NCI-H526 (cell line): ENCODE results near the gene CACNB4.
"Not testable (repeated sequence)": the region's sequence is repeated elsewhere in the genome, so short reads cannot be mapped to it uniquely, and the experiment has no call there.

ENCODE experiments used
- DNase-seq, 2 experiments: peaks; one replicate each; lab custom pipeline; 2025; lab: John Stamatoyannopoulos, UW

Gene CACNB4

DNA sequence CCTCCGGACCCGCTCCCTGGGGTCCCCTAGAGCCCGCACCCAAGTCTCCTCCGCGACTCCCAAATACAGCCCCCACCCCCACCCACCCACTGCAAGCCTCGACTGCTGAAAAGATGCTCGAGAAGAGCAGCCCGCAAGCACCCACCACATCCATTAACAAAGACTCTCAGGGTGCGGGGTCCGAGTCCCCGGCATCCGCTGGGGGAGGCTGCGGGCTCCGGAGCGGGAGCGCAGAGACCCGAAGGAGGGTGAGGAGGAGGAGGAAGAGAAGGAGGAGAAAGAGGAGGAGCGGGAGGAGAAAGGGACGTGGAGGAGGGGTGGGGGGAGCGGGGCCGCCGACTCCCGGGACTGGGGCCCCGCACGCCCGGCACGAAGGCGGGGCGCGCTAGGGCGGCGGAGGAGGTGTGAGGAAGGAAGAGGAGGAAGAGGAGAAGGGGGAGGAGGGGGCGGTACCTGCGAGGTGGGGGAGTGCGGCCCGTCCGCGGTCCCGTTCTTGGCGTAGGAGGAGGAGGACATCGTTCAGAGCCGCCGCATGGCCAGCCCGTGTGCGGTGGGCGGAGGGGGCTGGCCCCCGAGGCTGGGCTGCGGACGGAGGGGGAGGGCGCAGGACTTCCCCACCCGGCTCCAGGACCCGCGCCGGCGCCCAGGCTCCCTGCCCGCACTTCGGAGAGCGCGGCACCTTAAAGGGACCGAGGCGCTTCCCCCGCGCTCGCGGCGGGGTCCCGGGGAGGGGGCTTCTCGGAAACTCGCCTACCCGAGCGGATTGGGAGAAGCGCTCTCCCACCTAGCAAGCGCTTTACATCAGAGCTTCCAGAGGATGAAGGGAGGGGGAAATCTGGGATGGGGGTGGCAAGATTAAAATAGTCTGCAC lies at the start of gene CACNB4:
Gene CACNB4 (minus strand): TSS at position 549 of the 871 bp plus-strand sequence.
- DNase-seq: peak in 1 of 2 experiments; percentile 44

DNA sequence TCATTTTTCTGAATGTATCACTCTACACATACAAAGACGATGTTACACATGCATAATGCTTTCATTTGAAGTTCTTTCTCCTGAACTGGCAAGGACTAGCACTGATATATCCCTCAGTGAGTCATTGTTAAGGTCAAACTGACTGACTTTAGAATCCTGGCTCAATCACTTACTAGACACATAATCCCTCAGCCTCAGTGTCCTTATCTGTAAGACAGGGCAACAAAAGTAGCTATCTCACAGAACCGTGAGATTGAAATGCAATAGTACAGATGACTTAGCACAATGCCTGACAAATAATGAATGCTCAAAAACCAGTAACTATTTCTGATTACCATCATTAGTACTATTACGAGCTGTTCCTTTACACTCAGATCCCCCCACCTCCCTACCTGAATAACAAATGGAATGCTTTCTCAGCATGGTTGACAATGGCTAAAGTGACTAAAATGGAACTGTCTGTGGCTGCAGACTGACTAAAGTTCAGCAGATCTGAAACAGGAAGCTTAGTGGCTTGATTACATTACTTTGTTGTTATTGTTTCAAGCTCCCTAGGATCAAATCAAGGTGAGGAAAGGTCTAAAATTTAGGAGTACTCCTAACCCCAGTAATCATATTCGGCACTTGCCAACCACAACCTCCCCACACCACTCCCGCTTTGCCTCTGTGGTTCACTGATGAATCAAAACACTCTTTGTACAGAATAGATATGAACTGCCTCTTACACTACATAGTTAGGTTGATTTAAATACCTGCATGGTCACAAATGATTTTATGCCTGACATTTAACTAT lies 35.8 kb upstream of the CACNB4 start:
- DNase-seq: peak; percentile 6 to 20

DNA sequence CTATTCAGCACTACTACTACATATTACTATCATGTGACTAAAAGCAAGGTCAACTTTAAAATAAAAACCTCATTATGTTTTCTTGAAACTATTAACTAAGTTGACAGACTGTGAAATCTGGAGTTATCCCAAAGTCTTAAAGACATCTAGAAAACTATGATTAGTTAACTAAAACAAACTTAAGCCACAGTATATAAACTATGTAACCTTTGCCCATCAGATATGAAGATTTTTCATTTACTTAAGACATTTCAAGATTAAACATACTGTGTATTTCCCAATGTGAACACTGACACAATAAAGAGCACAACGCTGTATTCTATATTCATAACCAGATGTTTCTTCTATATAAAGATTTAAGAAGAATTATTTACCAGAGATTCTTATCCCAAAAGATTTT lies 33.5 kb upstream of the CACNB4 start:
- DNase-seq: no peak

DNA sequence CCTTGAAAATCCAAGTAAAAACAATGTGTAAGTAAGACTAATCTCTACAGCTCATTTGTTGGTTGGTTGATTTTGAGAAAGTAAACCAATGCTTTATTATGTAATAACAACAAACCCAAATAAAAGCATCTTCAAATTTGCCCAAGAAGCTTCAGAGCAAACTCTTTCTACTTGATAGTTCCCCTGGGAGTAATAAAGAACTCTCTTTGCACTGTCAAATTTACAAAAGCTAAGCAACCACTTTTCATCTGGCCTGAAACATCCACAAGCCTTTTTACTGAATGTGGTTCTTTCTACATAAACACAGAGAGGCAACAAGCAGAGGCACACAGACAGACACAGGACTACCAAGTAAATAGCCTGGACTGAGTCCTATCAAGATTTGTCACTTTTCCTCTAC lies 28.8 kb upstream of the CACNB4 start:
- no peak for DNase-seq

DNA sequence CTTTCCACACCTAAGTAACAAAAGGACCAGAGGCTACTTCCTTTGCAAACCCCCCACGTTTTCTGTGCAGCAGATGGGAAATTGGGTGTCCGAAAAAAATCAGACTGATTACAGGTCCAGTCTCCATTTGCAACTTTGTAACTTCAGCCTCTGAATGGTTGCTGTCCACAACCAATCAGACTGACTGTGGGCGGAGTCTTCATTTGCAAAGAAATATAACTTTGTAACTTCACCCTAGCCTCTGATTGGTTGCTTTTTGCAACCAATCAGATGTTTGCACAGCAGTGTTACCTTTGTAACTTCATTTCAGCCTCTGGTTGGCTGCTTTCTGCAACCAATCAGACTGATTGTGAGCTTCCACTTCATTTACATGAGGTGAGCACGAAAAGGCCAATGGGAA lies 27.8 kb upstream of the CACNB4 start:
- no peak for DNase-seq

DNA sequence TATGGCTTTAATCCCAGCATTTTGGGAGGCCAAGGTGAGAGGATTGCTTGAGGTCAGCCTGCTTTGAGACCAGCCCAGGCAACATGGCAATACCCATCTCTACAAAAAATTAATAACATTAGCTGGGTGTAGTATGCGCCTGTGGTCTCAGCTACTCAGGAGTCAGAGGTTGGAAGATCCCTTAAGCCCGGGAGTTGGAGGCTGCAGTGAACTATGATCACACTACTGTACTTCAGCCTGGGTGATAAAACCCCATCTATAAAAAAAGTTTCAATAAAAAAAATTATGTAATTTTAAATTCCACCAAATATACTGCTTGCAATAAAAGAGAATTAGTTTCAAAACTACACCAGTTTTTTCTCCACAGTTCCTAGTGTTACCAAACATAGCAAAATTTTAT lies 23.3 kb upstream of the CACNB4 start:
- DNase-seq: no peak

DNA sequence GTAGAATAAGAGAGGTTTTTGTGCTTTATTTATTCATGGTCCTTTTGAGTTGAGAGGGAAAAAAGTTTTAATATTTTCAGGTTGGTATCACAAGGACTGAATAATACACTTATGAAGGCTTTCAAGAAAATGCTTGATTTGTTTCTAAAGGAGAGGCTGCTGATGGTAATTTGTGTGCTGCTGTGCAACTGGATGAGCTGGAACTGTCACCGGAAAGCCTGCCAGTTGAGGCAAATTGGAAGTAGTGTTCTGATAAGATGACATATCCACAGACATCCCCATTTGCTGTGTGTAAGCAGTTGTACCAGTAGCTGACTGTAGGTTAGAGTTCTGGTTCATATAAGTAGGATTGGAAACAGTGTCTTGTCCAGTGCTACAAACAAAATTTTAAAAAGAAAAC lies 21.6 kb upstream of the CACNB4 start:
- no peak for DNase-seq

DNA sequence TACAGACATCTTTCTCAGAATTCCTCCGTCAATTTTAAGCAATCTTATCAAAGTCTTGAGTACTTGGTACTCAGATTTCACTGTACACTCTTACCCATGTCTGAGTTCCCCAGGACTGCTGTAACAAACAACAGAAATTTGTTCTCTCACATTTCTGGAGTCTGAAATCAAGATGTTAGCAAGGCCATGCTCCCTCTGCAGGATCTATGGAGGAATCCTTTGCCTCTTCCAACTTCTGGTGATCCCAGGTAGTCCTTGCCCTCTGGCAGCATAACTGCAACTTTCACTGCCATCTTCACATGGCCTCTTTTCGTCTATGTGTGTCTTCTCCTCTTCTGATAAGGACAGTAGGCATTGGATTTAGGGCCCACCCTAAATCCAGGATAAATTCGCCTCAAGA lies 17.1 kb upstream of the CACNB4 start:
- peak in 1 of 2 experiments; percentile 16 for DNase-seq

DNA sequence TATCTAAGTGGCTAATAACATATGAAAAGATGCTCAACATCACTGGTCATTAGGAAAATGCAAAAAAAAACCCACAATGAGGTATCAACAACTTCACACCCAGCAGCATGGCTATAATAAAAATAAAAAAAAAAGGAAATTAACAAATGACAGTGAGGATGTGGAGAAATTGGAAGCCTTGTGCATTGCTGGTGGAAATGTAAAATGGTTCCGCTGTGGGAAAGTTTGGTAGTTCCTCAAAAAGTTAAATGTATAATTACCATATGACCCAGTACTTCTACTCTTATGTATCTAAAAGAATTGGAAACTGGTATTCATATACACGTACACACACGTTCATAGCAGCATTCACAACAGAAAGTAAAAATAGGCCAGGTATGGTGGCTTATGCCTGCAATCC lies 15.5 kb upstream of the CACNB4 start:
- DNase-seq: no peak

DNA sequence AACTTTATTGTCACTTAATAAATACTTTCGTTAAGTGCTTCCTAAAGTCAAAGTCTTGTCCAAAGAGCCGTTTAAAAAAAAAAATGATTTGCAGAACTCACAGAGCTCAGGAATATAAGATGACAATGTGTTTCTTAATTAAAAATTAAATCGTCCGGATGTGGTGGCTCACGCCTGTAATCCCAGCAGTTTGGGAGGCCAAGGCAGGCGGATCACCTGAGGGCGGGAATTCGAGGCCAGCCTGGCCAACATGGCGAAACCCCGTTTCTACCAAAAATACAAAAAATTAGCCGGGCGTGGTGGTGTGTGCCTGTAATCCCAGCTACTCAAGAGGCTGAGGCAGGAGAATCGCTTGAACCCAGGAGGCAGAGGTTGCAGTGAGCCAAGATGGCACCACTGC lies 8.3 kb upstream of the CACNB4 start:
- not testable (repeated sequence) for DNase-seq

DNA sequence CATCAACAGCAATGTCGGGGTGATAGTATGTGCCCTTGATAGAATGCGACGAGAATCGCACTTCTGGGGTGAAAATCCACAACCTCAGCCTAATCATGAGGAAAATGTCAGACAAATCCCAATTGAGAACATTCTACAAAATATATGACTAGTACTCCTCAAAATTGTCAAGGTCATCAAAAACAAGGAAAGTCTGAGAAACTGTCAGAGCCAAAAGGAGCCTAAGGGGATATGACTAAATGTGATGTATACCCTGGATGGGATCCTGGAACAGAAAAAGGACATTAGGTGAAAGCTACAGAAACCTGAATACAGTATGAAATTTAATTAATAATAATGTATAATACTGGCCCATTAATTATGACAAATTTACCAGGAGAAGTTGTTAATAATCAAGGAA lies 7.6 kb upstream of the CACNB4 start:
- no peak for DNase-seq

DNA sequence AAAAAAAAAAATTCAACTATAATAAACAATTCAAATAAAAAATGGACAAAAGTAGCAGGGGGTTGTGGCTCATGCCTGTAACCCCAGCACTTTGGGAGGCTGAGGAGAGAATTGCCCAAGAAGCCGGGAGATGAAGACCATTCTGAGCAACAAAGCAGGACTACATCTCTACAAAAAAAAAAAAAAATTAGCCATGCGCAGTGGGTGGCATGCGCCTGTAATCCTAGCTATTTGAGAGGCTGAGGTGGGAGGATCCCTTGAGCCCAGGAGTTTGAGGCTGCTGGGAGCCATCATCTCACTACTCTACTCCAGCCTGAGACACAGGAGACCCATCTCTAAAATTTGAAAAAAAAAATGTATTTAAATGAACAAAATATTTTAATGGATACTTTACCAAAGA lies 4.4 kb upstream of the CACNB4 start:
- no peak for DNase-seq

DNA sequence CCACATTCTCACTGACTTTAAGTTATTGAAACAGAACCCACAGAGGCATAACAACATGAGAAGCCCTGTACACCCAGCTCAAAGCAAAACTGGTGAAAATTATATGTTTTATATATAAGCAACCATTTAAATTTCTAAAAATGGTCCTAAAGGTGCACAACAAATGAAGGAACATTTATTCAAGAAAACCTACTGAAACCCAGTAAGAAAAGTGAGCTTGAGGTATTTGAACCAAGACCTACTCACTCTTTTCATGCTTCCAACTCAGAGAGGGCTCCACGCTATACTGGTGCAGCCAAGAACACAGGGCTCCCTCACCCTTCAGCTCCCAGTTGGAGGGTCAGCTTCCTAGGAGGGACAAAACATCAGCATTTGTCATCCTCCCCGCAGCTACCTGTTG lies 2.1 kb upstream of the CACNB4 start:
- DNase-seq: no peak

DNA sequence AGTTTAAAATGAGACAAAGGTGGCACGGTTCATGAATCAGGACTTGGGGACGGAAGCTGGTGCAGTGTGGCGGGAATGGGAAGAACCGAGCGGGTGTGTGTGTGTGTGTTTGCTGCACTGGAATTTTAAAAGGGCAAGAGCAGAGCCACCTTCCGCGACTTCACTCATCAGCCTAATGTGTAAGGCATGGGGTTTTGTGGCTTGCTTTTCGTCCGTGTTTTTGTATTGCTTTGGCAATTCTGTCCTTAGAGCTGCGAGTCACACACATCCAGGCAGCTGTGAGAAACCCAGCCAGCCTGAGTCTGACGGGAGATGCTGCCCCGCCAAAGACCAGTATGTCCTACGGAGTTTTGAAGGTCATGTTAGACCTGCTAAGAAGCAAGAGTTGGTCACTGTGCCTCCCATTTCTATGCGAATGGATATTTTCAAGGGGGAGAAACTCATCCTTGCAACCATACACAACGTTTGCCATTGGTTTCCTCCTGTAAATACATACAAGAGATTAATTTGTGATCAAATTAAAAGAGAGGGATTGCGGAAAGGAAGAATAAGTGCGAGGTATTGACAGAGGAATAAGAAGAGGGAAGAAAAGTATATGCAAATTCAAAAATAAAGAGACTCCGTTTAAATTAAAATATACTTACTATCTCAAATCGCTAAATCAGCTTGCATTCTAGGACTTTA lies 665 bp upstream of the CACNB4 start:
- DNase-seq: peak in 1 of 2 experiments; percentile 44

DNA sequence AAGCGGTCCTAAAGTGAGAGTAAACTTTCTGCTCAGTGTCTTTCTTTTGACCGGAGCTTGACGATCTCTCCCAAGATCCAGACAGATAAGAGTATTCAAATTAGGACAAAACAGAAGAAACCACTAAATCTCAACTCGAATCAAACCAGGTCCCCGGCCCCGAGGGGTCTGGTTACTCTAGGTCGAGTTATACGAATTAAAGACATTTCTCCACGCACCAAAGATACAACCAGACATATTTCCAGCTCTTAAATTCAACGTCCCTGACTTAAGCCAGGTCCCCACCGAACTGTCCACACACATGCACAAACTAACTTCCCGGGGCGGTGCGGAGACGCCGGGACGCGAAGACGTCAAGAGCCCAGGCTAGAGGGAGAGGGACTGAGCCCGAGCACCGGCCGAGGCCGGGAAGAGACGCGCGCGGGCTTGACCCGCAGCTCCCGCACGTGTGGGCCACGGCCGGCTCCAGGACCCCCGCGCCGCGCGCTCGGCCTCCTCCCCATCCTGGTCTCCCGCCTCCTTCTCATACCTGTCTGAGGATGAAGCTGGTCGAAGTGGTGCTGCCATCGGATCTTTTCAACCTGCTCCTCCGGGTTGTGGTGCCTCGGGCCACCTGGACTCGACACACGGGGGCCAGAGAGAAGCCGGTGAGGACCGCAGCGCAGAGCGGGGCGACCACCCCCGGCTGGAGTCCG lies 896 bp downstream of the CACNB4 start:
- peak in 1 of 2 experiments; percentile 21 for DNase-seq

DNA sequence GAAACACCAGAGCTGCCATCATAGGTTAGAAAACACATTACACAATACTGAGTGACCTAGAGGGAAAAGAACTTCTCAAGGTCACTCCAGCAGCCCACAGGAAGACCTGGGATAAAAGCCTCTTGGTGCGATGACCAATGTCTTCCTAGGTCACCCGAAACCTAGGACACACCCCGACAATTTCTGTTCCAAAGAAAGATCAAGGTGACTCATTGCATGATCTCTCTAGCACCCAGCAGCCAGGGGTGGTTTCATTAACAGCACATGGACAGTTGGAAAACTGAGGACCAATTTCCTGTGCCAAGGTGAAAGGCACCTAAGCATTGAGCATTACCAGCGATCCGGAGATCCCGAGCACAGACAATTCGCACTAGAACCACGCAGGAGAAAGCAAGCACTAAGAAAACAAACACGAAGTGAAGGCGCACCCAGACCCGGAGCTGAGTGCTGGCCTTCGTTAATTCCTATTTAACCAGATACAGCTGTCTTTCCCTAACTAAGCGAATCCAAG lies 1.5 kb downstream of the CACNB4 start:
- peak in 1 of 2 experiments; percentile 19 for DNase-seq

DNA sequence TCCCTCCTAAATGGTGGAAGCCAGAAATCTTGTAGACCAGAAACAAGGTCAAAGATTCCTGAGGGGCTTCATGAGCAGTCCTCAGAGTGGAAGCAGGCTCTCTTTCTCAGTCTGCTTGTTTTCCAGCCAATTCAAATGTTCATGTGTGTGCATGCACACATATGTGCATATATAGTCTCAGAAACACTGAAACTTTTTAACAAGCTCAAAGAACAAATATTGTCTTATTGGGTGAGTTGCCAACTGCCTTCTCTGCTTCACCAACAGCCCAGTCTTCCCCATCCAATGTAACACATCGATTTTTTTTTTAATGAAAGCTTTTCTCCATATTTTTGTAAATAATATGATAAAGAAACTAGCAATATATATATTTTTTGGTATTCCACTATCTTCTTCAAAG lies 3.7 kb downstream of the CACNB4 start:
- DNase-seq: no peak

DNA sequence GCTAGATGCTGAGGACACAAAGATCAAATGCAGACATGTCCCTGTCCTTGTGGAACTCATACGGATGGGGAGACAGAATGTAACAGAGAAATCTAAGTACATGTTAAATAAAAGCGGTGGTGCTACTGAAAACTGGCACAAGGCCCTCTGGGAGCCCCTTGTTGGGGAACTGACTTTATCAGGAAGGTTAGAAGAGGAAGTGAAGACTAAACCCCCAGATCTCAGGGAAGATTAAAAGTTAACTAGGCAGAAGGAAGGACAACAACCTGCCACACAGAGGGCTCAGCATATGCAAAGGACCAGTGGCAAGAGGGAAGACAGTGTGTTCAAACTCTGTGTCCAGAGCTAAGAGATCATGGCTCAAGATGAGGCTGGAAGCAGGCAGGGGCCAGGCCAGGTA lies 4.8 kb downstream of the CACNB4 start:
- no peak for DNase-seq

DNA sequence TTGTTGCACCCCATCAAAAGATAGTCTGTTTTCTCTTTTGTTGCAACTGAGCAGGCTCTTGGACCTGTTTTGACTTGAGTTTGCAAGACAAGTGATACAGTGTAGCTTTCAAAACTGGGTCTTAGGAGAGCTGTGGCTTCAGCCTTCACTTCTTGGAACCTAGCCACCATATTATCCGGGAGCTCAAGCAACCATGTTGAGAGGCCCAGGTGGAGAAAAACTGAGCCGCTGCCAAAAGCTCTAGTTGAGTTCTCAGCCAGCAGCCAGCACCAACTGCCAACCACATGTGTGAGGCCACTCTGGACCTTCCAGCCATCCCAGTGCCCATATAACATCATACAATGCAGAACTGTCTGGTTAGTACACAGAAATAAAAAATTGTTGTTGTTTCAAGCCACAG lies 5.4 kb downstream of the CACNB4 start:
- no peak for DNase-seq

DNA sequence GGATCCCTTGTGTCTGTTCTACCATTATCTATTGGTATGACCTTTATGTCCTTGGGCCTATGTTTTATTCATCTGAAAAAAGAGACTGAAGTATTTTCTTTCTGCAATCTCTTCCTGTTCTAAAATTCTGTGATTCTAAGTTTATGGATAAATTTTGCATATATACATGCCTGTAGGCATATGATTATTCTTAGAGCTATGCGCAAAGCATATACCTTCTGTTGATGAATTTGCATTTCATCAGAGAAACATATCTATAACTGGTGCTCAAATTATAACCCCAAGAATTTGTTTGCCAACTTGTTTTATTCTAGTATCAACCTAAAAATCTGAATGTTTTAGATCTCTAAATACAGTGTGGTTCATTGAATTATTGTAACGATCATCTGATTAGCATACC lies 6.7 kb downstream of the CACNB4 start:
- peak in 1 of 2 experiments; percentile 32 for DNase-seq

DNA sequence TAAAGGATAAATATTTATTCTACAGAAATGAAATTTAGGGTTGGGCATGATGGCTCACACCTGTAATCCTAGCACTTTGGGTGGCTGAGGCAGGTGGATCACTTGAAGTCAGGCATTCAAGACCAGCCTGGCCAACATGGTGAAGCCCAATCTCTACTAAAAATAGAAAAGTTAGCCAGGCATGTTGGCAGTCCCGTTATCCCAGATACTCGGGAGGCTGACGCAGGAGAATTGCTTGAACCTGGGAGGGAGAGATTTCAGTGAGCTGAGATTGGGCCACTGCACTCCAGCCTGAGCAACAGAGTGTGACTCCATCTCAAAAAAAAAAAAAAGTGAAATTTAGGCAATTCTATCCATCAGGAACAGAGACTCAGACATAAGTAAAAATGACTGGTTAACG lies 8.1 kb downstream of the CACNB4 start:
- not testable (repeated sequence) for DNase-seq

DNA sequence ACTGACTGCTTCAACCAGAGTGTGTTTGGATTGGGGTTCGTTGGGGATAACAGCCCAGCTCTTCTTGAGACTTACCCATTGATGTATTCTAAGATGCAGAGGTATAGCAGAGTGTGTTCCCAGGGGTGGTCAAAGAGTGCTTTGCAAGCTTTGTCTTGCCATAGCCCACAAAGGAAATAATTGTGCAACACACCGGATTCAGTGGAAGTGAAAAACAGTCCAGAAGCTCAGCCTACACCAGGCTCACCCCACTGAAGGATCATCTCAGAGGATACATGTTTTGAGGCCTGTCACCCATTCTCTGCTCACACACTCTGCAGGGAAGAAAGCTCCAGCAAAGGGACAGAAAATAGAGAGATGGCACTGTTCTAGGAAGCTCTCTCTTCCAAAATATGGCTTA lies 9.6 kb downstream of the CACNB4 start:
- DNase-seq: no peak
